GM19455 (cell line): ENCODE data around the gene MYOG.

Experiments used
- ATAC-seq: cut with Tn5 transposase; IDR thresholded peaks from one replicate; pipeline ENCODE4 v1.9.1; 2021; ENCODE audit not compliant: unreplicated experiment

Gene MYOG

DNA sequence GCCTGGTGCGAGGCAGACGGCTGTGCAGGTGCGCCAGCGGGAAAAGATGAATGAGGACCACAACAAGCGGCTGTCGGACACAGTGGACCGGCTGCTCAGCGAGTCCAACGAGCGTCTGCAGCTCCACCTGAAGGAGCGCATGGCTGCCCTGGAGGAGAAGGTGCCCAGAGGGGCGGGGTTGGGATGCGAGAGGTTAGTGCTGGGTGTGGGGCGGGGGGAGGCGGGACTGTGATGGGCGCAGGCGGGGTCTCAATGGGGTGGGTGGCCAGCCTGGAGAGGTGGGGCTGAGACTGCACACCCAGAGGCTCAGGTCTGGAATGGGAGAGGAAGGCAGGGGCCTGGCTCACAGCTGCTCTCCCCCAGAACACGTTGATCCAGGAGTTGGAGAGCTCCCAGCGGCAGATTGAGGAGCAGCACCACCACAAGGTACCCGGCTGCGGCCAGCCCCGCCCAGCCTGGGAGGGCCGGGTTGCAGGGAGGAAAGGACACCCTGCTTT, 37.2 kb downstream of the MYOG start:
- ATAC-seq, result no peak

DNA sequence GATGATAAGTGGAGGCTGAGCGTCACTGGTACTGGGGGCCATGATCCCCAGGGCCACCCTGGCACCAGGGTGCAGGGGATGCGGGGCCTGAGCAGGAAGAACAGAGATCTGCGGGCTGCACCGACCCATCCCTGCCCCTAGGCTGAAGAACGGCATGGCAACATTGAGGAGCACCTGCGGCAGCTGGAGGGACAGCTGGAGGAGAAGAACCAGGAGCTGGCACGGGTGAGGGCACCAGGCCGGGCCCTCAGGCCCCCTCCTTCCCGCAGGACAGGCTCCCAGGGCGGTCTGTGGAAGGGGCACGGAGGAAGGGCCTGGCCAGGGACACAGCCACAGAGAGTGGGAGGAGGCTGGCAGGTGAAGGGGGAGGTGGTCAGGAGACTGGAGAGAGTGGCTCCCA, 37.7 kb downstream of the MYOG start:
- no peak for ATAC-seq

DNA sequence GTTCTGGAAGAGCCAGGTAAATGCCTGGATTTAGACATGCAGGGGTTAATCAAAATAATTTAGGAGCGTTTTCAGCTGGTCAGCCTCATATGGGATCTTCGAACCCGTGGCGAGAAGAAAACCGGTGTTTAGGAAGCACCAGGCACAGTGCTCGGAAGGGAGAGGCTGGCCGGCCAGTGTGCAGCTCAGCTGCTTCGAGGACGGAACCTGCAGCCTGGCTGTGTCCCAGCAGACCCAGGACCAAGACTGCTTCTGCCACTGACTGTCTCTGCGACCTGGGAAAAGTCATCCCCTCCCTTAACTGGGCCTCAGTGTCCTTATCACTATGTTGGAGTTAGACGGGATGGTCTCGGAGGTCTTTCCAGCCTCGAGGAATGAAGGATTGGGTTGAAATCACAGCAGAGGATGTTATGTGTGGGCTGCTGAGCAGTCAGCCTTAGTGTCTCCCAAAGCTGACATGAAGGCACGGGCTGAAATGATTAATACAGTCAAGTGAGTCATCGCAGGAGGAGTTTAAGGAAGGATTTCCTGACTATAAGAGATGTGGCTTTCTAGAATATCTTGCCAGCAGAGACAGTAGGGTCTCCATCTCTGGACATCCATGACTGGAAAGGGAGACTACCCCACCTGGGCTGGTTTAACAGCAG, 38.7 kb downstream of the MYOG start:
- ATAC-seq, result no peak

GRCh38 chr1:203045821-203046594, 39.8 kb downstream of the MYOG start:
- no peak for ATAC-seq

- ATAC-seq, result no peak
These were observed 40.5 kb downstream of the MYOG start for GRCh38 chr1:203045336-203045735.

DNA sequence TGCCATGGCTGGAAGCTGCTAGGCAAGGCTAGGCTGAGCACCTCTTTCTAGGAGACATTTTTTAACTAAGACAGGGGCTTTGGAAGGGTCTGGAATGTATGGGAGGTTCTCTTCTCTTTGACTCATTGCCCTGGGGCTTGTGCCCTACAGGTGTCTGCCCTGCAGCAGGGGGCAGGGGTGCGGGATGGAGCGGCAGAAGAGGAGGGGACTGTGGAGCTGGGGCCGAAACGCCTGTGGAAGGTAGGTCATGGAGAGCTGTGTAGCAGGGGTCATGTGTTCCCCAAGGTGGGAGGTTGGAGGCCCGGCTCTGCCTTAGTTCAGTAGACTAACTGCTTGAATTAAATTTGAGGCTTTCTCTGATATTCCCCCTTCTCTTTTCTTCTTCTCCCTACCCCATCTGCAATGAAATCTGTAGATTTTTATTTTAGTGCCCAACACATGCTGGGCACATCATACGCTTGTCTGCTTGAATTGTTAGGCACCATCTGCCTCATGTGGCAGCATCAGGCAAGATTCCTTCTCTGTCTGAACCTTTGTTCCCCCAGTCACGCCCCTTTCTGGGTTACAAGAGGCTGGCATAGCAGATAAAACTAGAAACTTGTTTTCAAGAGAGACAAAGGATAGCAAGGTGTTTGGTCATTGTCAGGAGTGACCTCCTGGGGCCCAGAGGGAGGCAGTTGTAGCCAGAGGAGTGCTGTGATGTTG, 41.1 kb downstream of the MYOG start:
- ATAC-seq, result no peak

- ATAC-seq, result no peak
These were observed 41.8 kb downstream of the MYOG start for GRCh38 chr1:203043830-203044545.

DNA sequence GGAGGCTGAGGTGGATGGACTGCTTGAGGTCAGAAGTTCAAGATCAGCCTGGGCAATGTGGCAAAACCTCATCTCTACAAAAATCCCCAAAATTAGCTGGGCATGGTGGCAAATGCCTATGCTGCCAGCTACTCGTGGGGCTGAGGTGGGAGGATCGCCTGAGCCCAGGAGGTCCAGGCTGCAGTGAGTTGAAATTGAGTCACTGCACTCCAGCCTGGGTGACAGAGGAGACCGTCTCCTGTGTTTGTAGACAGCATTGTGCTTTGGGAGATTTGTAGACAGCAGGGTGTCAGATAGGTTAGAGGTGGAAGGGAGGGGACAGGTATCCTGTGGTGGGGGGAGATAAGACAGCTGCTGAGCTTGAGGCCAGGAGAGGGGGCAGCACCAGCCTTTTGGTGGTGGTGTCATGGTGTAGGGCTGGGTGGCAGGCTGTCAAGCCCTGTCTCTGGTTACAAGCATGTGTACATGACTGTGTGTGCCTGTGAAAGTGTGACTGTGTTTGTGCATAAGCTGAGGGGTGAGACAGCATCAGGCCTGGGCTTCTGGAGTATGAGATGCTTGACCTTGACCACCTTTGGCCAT, 44.4 kb downstream of the MYOG start:
- ATAC-seq, result no peak

GRCh38 chr1:203040513-203041275, 45.1 kb downstream of the MYOG start:
- ATAC-seq, result no peak

GRCh38 chr1:203039609-203040512, 46.0 kb downstream of the MYOG start:
- ATAC-seq, result no peak

DNA sequence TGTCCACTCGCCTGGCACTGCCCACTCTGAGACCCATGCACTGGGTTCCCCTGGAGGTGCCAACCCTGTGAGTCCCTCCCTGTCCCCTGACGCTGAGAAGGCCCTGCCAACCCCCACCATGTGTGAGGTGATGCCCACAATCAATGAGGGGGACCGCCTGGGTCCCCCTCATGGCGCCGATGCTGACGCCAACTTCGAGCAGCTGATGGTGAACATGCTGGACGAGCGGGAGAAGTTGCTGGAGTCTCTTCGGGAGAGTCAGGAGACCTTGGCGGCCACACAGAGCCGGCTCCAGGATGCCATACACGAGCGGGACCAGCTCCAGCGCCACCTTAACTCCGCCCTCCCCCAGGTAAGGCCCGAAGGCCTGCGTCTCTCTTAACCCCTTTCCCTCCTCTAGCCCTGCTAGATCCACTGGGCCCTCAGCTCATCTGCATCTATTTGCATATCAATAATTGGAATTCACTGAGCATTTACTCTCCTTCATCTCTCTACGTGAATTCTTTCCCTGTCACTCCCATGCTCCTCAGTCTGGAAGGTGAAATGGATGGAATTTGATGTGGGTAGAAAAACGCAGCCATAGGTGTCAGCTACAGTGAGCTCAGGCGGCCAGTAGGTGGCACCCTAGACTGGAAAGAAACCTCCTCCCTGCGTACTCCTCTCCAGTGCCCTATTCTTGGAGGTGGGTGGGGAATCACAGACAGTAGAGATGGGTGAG, 46.8 kb downstream of the MYOG start:
- no peak for ATAC-seq

DNA sequence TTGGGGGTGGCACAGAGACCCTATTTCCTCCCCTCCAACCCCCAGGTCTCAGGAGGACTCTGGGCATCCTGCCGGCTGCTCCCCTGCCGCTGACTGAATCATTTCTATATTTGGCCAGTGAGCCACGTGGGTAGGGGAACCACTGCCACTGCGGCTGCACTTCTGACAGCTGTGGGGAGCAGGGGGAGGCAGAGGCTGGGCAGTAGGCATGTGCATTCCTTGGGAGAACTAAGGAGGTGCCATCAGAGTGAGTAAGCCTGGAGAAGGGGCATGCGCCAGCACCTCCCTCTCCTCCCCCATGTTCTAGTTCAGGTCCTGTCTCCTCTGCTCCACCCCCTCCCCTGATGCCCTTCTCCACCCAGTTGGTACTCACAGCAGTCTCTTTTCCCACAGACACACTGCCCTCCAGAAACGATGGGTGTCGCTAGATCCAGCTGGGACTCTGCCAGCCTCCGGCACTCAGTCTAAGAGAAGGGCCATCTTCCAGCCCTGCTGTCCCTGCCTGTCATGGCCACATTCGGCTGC, 47.5 kb downstream of the MYOG start:
- ATAC-seq, result no peak

- no peak for ATAC-seq
These were observed 48.2 kb downstream of the MYOG start for GRCh38 chr1:203037509-203038190.

DNA sequence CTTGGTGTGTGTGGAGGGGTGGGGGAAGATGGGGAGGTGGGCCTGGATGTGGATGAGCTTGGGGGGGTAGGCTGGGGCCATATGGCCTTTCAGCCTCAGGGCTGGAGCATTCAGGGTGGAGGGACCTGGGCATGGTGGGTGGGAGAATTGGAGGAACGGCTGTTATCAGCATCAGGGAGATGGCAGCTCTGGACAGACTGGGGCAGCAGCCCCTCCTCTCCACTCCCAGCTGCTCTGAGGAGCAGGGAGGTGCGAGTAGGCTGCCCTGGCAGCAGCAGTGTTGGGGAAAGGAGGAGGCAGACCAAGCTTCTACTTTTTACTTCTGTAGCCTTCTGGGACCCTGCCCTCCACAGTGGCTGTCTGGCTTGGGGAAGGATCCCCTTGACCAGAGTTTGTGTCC, 49.3 kb downstream of the MYOG start:
- ATAC-seq, result no peak

DNA sequence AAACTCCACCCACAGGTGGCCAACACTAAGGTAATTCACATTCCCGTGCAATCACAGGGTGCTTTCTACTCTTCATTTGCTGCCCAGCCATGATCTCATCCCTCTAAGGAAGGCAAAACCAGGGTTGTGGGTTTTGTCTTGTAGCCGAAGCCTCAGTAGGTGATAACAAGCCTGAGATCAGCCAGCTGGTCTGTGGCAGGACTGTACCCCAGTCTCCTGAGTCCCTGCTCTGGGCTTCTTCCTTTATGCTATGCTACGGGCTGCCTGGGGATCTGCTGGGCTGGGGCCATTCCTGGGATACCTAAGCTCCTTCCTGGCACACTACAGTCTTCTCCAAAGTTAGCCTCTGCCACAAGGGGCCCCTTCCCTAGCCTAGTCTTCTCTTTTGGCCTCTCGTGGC, 49.7 kb downstream of the MYOG start:
- no peak for ATAC-seq

- no peak for ATAC-seq
These were observed 50.5 kb downstream of the MYOG start for GRCh38 chr1:203035111-203036000.
